DMS53 (cell line): Measurements from ENCODE around the gene ELF1.
"Not testable (repeated sequence)": the region's sequence is repeated elsewhere in the genome, so short reads cannot be mapped to it uniquely, and the experiment has no call there.

Source experiments
- DNase-seq: peaks from one replicate; lab custom pipeline; 2025; lab: John Stamatoyannopoulos, UW

ELF1 gene

GRCh38 chr13:40983259-40983658, 35.9 kb downstream of the ELF1 start:
- no peak for DNase-seq

- peak; percentile 47 for DNase-seq
Measured at GRCh38 chr13:40982772-40983171, 36.3 kb downstream of the ELF1 start.

DNA sequence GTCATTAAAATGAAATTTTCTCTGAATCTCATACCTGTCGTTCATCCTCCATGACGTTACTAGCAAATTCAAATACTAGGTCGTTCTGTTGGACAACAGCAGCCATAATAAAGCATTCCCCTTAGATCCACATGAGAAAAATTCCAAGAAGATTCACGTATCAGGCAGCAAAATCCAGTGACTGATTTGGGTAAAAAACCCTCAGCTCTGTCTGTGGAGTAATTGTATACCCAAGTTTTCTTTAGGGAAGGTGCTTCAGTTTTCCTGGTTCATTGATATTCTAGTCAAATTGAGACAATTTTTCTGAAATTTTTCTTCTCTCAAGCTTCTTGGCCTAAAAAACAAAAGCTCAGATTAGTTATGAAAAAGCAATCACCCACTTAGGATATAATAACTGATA, 37.2 kb downstream of the ELF1 start:
- DNase-seq, result no peak

DNA sequence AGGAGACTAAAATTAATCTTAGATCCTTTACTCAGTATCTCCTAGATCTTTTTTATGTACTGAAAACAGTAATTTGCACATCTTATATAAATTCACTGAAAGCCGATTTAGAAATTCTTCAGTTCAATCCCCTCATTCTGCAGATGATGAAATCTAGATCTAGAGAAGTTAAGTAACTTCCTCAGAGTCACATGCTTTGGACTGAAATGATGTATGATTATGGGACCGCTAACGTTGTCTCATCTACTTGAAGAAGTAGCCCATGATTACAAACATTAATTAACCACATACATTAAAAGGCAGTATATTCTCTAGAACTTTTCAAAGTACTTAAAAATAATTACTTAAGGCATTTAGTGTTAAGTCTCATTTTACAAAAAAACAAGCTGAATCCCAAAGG, 37.8 kb downstream of the ELF1 start:
- no peak for DNase-seq

- DNase-seq, result no peak
Measured at GRCh38 chr13:40980461-40980860, 38.7 kb downstream of the ELF1 start.

GRCh38 chr13:40979232-40979631, 39.9 kb downstream of the ELF1 start:
- DNase-seq, result no peak

DNA sequence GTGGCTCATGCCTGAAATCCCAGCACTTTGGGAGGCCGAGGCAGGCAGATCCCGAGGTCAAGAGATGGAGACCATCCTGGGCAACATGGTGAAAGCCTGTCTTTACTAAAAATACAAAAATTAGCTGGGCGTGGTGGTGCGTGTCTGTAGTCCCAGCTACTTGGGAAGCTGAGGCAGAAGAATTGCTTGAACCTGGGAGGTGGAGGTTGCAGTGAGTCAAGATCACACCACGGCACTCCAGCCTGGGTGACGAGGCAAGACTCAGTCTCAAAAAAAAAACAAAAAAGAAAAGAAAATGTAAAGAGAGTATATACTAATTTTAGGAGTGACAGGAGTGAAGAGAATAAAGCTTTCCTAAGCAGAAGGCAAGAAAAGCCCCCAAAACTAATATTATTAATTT, 41.0 kb downstream of the ELF1 start:
- DNase-seq, result not testable (repeated sequence)

GRCh38 chr13:40975441-40975840, 43.7 kb downstream of the ELF1 start:
- DNase-seq, result peak; percentile 13

DNA sequence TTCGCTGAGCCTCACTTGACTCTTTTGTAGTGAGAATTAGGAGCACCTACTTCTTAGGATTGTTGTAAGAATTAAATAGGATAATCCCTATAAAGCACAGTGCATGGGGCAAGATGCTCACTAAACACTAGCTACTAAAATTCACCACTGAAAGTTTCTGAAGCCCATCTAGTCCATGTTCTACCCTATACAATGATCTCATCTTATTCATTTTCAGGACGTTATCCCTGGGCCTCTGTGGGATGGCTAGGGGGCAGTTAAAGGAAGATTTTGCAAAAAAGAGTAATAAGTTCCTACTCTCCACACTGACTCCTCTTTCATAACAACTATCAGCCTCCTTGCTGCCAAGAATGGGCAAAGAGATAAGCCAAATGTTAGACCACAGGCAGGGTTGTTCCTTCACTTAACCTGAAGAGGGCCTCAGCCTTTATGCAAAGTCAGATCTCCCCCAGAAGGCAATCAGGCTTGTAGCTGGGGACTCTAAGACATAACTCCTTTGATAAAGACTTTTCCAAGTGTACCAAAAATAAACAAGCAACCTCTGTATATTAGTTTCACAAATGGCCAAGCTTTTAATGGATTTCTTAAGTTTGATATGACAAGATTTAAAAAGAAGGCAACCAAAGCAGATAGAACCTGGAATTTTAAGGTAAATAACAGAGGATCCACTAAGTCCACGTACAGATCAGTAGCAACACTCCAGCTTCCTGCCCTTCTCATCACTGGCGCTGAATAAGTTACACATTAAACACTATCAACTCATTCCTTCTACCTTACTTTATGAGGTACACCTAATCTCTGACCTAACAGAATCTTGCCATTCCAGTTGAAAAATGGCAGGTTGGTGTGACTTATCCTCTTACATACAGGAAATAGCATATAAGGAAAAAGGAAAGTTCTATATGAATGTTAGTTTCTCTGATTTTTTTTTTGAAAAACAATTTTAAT, 44.4 kb downstream of the ELF1 start:
- DNase-seq, result peak; percentile 50

GRCh38 chr13:40973409-40973808, 45.7 kb downstream of the ELF1 start:
- no peak for DNase-seq

DNA sequence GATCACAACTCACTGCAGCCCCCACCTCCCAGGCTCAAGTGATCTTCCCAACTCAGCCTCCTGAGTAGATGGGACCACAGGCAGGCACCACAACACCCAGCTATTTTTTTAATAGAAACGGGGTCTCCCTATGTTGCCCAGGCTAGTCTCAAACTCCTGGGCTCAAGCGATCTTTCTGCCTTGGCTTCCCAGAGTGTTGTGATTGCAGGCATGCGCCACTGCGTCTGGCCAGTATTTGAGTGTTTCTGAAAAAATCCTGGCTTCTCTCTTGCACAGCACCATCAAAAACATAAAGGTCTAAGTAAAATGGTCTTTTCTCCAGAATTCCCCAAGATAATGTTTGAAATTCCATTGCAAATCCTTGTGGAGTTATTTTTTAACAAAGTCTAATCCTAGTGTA, 47.8 kb downstream of the ELF1 start:
- no peak for DNase-seq

DNA sequence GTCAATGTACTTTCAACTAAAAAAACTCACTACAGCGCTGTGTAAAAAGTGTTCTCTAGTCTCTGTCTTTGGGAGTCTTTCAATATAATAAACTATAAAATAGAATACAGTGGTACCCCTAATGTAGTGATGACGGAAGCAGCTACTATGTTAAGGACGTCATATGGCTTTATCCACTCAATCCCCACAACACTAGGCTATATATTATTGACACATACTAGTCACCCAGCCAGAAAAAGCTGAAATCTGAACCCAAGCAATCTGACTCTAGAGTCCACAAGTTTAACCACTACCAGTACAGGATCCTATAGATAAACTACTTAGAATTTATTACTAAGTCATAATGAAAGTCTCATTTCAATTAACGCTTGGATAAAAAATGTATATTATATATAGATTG, 48.3 kb downstream of the ELF1 start:
- no peak for DNase-seq

GRCh38 chr13:40969169-40969901, 49.8 kb downstream of the ELF1 start:
- no peak for DNase-seq

DNA sequence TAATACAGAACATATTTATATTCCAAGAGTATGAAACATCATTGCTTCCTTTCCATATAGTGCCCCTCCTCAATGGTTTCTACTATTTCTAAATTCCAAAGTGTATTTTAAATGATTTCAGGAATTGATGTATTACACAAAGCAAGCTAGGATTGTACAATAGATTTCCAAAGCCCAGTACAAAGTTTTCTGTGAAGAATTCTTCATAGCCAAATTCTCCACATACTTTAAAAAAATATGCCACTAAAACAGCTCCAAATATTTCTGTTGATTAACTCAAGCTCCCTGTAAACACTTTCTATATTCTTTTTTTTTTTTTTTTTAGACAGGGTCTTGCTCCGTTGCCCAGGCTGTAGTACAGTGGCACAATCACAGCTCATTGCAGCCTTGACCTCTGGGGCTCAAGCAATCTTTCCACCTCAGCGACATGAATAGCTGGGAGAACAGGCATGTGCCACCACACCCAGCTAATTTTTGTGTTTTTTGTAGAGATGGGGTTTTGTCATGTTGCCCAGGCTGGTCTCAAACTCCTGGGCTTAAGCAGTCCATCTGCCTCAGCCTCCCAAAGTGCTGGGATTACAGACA, 50.6 kb downstream of the ELF1 start:
- no peak for DNase-seq

DNA sequence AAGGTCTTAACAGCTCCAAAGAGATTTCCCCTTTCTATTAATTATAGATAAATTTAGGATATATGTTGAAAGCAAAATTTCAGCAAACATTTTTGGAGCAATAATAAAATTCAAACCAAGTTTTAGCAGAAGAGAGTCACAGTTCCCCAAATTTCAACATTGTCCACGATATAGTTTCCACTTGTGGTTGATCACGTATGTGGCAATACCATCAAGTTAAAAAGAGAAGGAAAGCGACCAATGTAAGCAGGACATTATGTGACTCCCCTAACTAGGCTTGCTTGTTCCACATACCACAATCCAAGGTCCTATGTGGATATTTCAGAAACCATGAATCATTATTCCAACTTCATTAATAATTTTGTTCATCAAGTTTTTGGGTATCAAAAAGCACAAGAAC, 52.8 kb downstream of the ELF1 start:
- DNase-seq, result no peak

DNA sequence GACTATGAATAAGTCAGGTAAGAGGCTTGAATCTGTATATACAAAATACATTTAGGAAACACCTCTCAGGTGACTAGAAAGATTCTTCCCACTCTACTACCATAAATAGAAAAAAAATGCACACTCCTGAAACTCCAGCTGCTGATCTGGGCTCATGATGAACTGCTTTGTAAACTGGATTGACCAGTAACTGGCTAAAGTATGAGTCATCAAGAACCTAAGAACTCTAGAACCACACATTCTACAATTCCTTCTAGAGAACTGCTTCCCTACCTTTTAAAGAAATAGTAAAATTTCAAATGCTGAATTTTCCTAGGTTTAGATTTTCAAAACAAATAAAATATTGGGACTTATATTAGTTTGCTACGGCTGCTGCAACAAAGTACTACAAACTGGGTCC, 55.2 kb downstream of the ELF1 start:
- DNase-seq, result peak; percentile 68

DNA sequence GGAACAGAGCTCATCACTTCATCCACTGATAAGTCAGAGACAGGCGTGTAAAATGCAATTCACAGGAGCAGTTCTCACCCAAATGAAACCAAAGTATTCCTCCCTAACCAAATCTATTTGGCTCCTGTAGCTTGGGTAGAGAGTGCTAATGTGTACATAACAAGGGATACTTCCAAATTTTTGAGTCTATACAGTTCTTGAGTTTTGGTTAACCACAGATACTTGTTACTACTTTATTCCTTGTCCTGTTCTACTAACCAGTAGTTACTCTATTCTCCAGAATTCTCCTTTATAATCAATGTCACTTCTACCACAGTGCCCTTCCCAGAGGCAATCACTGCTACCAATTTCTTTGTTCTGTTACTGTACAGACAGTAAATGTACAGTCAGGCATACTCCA, 57.3 kb downstream of the ELF1 start:
- DNase-seq, result no peak

- no peak for DNase-seq
Measured at GRCh38 chr13:40961214-40961613, 57.9 kb downstream of the ELF1 start.

DNA sequence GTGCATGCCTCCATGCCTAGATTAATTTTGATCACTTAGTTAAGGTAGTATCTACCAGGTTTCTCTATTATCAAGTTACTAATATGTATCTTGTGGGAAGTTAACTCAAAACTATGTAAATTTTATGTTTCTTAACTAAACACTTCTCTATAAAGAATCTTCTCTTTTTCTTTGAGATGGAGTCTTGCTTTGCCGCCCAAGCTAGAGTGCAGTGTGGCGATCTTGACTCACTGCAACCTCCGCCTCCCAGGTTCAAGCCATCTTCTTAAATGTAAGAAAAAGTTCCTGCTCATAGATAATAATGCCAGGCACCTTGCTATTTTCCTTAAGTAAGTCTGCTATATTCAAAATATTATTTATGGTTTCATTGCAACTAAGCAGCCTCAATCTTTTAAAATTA, 58.4 kb downstream of the ELF1 start:
- DNase-seq, result no peak

- no peak for DNase-seq
Measured at GRCh38 chr13:40958655-40959054, 60.5 kb downstream of the ELF1 start.

GRCh38 chr13:40946485-40946884, 72.6 kb downstream of the ELF1 start:
- DNase-seq, result no peak

GRCh38 chr13:40943073-40943472, 76.0 kb downstream of the ELF1 start:
- DNase-seq, result no peak

DNA sequence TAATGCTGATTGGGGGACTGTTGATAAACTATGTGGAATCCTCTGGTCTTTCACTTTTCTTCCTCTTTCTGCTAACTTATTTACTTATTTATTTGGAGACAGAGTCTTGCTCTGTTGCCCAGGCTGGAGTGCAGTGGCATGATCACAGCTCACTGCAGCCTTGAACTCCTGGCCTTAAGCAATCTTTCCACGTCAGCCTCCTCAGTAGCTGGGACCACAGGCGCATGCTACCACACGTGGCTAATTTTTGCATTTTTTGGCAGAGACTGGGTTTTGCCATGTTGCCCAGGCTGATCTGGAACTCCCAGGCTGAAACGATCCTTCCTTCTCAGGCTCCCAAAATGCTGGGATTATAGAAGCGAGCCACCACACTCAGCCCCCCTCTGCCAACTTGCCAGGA, 77.5 kb downstream of the ELF1 start:
- DNase-seq, result no peak
